Panc1 (cell line): Measurements from ENCODE around the gene COMMD7. TPM values are rescaled to one million over a fixed set of nuclear protein-coding genes. Genes with fewer than 3 reads are reported as not detected.

ENCODE experiments used
- ATAC-seq: fragments of 200-7000 bp; cut with Tn5 transposase; 2 replicates; pipeline ENCODE4 v1.9.1; 2020; ENCODE audit warnings: mild to moderate bottlenecking, moderate library complexity
- BruUV-seq: library from RNA; stranded (reverse); fragments of 400-500 nt; replicated peaks from 2 replicates; lab custom pipeline; 2021; lab: Mats Ljungman, UMichigan
- CTCF ChIA-PET: fragments of 300-600 bp; sonication (Branson Sonifier 250); formaldehyde crosslinking; loops from one replicate; lab custom pipeline; 2022; ENCODE audit warnings: antibody characterized with exemption; lab: Charles Lee
- POLR2A ChIA-PET: fragments of 300-600 bp; sonication (Branson Sonifier 250); formaldehyde crosslinking; loops from one replicate; lab custom pipeline; 2022; ENCODE audit warnings: antibody characterized with exemption; lab: Charles Lee
- DNase-seq: peaks from one replicate; pipeline ENCODE4 v3.0.0-alpha.2; 2010; ENCODE audit warnings: low read depth, low spot score
- H3K27ac ChIP-seq: 2 replicates; pipeline ENCODE4 v1.5.1; 2011; ENCODE audit warnings: mild to moderate bottlenecking, low read length, inconsistent platforms
- H3K27me3 ChIP-seq: fragments of 200-500 bp; sonication (Bioruptor generic); 2 replicates; pipeline ENCODE4 v1.6.0; 2014; ENCODE audit warnings: low read length, inconsistent platforms; ENCODE audit not compliant: control insufficient read depth, insufficient read depth
- H3K36me3 ChIP-seq: fragments of 200-500 bp; sonication (Bioruptor generic); 2 replicates; pipeline ENCODE4 v1.5.1; 2014; ENCODE audit warnings: inconsistent platforms, mild to moderate bottlenecking, low read length, moderate library complexity; ENCODE audit not compliant: control insufficient read depth, insufficient read depth
- H3K4me1 ChIP-seq: 2 replicates; pipeline ENCODE4 v1.5.1; 2011; ENCODE audit warnings: inconsistent platforms, mild to moderate bottlenecking, low read length, moderate library complexity; ENCODE audit not compliant: control insufficient read depth, insufficient read depth
- H3K4me3 ChIP-seq, 2 experiments: 2 replicates each; pipeline ENCODE4 v1.5.1; 2011 to 2012; ENCODE audit warnings: low read depth in 2 of 2, low read length in 2 of 2, mild to moderate bottlenecking in 2 of 2, inconsistent platforms in 1 of 2, moderate library complexity in 1 of 2
- H3K9me3 ChIP-seq: fragments of 200-500 bp; sonication (Bioruptor generic); 2 replicates; pipeline ENCODE4 v1.5.1; 2014; ENCODE audit warnings: low read depth, mild to moderate bottlenecking, inconsistent platforms, low read length, moderate library complexity; ENCODE audit not compliant: control insufficient read depth, insufficient read depth
- POLR2AphosphoS5 ChIP-seq: IDR thresholded peaks from 2 replicates; pipeline ENCODE4 v1.6.1; 2012; ENCODE audit warnings: mild to moderate bottlenecking, low read depth, low read length, moderate library complexity
- SIN3A ChIP-seq: IDR thresholded peaks from 2 replicates; pipeline ENCODE4 v1.6.1; 2012; ENCODE audit warnings: low read depth, mild to moderate bottlenecking, low read length, moderate library complexity, borderline replicate concordance; ENCODE audit not compliant: insufficient read depth
- TCF7L2 ChIP-seq: IDR thresholded peaks from 2 replicates; pipeline ENCODE4 v1.6.1; 2011; ENCODE audit warnings: mild to moderate bottlenecking, low read depth, low read length, inconsistent platforms
- in situ Hi-C: cut with HindIII; loops from 2 replicates; pipeline ENCODE4 v1.10.0; 2016; ENCODE audit warnings: low sequenced_read_pairs, low pct_unique_long_range_greater_than_20kb
- intact Hi-C: fragments of 100-400 bp; cut with micrococcal nuclease; formaldehyde crosslinking; loops from one replicate; pipeline ENCODE4 v1.10.0; 2022; ENCODE audit not compliant: unreplicated experiment
- total RNA-seq: library from RNA; stranded (reverse); gene quantifications from one replicate; pipeline ENCODE4 v1.2.1, GENCODE V29; 2021; ENCODE audit not compliant: unreplicated experiment
- TF ChIP-seq, protein P1 (sequence below): fragments of 450-650 bp; IDR thresholded peaks from 2 replicates; pipeline ENCODE4 v1.5.1; 2017; ENCODE audit warnings: mild to moderate bottlenecking
- TF ChIP-seq, protein P2 (sequence below), 2 experiments: IDR thresholded peaks; 2 replicates each; pipeline ENCODE4 v1.6.1; 2011 to 2012; ENCODE audit warnings: low read depth in 2 of 2, control low read depth in 1 of 2, low read length in 1 of 2, mild to moderate bottlenecking in 1 of 2, moderate library complexity in 1 of 2; ENCODE audit not compliant: insufficient read depth in 1 of 2

COMMD7 gene
- total RNA-seq, 1 experiment from 2014 or later, result 24.8 TPM

DNA sequence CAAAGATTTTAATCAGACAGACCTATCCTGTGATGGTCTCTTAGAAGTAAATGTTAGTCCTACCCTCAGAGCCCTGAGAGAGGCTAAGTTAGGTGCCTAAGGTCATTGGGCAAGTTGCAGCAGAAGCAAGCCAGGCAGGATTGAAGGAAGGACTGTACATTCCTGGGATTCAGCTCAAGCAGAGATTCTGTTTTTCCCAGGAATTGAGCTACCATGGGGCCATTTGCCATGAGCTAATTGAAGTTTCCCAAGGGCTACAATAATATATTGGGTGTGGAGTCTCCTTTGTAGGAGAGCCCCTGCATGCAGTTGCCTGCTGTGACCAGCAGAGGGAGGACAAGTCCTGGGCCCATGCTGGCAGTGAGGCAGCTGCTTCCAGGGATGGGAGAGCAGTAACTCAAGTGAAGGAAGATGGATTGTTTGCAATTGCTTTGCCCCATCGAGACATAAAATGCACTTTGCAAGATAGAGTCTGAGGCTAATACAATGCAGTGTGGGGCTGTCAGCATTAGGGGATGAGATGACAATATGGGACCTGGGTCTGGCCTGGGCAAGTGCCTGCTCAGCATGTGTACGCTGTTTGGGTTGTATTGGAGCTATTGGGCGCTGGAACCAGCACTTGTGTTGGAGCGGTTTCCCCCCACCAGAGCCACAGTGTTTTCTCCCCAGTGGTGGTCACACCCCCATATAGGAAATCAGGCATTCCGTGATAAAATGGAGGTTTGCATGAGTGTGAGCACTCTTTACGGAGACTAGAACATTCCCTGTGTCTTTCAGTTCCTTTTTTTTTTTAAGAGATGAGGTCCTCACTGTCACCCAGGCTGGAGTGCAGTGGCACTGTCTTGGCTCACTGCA, 46.9 kb upstream of the COMMD7 start:
- TF ChIP-seq POLR2AphosphoS5, result no peak
- TF ChIP-seq, protein P1, sequence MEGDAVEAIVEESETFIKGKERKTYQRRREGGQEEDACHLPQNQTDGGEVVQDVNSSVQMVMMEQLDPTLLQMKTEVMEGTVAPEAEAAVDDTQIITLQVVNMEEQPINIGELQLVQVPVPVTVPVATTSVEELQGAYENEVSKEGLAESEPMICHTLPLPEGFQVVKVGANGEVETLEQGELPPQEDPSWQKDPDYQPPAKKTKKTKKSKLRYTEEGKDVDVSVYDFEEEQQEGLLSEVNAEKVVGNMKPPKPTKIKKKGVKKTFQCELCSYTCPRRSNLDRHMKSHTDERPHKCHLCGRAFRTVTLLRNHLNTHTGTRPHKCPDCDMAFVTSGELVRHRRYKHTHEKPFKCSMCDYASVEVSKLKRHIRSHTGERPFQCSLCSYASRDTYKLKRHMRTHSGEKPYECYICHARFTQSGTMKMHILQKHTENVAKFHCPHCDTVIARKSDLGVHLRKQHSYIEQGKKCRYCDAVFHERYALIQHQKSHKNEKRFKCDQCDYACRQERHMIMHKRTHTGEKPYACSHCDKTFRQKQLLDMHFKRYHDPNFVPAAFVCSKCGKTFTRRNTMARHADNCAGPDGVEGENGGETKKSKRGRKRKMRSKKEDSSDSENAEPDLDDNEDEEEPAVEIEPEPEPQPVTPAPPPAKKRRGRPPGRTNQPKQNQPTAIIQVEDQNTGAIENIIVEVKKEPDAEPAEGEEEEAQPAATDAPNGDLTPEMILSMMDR, result peak; percentile 99
- ChIA-PET POLR2A (interaction anchor here (0.7 kb wide), 1 partner anchor 47 kb away, joined by 4 read pairs; no protein-coding TSS in a partner anchor), CTCF (interaction anchor here (0.5 to 1.0 kb wide), 7 partner anchors 18 to 301 kb away, joined by 3 to 6 read pairs (median 3); partner anchors contain the start of gene C20orf203)
- in situ Hi-C loops, result no loop called here
- peak; percentile 99 for ATAC-seq
- H3K27ac ChIP-seq, result no peak overlapping the region
- no peaks in the 10 kb centered on the region for H3K36me3 ChIP-seq
- no peaks in the 10 kb centered on the region for H3K27me3 ChIP-seq
- DNase-seq, result peak; percentile 64
- no peak overlapping the region for H3K4me3 ChIP-seq
- no TSS peak for BruUV-seq
- intact Hi-C loops, result no loop called here
- H3K9me3 ChIP-seq, result no peaks in the 10 kb centered on the region
- H3K4me1 ChIP-seq, result no peaks in the 10 kb centered on the region

- TF ChIP-seq TCF7L2, result no peak
- no peak for TF ChIP-seq POLR2AphosphoS5
- TF ChIP-seq, protein P2, sequence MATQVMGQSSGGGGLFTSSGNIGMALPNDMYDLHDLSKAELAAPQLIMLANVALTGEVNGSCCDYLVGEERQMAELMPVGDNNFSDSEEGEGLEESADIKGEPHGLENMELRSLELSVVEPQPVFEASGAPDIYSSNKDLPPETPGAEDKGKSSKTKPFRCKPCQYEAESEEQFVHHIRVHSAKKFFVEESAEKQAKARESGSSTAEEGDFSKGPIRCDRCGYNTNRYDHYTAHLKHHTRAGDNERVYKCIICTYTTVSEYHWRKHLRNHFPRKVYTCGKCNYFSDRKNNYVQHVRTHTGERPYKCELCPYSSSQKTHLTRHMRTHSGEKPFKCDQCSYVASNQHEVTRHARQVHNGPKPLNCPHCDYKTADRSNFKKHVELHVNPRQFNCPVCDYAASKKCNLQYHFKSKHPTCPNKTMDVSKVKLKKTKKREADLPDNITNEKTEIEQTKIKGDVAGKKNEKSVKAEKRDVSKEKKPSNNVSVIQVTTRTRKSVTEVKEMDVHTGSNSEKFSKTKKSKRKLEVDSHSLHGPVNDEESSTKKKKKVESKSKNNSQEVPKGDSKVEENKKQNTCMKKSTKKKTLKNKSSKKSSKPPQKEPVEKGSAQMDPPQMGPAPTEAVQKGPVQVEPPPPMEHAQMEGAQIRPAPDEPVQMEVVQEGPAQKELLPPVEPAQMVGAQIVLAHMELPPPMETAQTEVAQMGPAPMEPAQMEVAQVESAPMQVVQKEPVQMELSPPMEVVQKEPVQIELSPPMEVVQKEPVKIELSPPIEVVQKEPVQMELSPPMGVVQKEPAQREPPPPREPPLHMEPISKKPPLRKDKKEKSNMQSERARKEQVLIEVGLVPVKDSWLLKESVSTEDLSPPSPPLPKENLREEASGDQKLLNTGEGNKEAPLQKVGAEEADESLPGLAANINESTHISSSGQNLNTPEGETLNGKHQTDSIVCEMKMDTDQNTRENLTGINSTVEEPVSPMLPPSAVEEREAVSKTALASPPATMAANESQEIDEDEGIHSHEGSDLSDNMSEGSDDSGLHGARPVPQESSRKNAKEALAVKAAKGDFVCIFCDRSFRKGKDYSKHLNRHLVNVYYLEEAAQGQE (IDR thresholded peaks at IDR 0.05; ENCODE audit: insufficient read depth in 1 of 2, low read depth in 2 of 2, low read length in 1 of 2), result no peak
- TF ChIP-seq, protein P1, result no peak
- no peak for TF ChIP-seq SIN3A
- CTCF ChIA-PET, result no interaction called here
- ATAC-seq, result no peak
These were observed 43.9 kb upstream of the COMMD7 start for GRCh38 chr20:32787168-32787567.

More at GRCh38 chr20:32787168-32787567, 43.9 kb upstream of the COMMD7 start:
- no peaks in the 10 kb centered on the region for H3K9me3 ChIP-seq
- no peak for DNase-seq
- no peaks in the 10 kb centered on the region for H3K27me3 ChIP-seq
- POLR2A ChIA-PET, result no interaction called here
- no peak overlapping the region for H3K27ac ChIP-seq
- no peaks in the 10 kb centered on the region for H3K36me3 ChIP-seq
- BruUV-seq, result no TSS peak
- no peak overlapping the region for H3K4me3 ChIP-seq
- H3K4me1 ChIP-seq, result no peaks in the 10 kb centered on the region
- in situ Hi-C loops (no loop called here), intact Hi-C loops (no loop called here)
